ENCODE measurements around the gene VPS41.

DNA sequence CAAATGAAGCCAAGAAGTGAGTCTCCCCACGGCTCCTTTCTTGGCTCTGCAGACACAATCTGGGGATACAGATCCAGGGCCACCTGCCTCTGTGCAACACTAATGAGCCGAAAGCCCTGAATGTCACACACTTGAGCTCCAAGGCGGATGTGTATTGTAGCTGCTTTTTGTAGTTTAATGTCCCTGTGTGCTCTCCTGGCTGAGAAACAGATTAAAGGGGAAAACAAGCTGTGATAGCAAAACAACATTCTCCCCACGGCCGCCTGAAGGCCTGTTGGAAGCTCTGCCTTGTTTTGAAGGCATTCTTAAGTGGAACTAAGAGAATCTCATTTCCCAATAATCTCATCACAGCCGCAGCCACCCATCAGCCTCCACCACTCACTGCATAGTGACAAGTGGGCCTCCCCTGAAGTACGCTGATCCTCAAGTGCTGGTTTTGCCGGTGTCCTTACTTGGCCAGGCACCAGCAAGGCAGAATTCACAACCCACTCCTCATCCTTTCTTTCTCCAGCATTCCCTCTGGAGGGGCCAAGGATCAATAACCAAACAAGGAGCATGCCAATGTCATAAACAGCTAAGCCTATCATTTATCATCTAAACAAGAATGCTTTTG is 233.4 kb downstream of the VPS41 start:
- no peak for TF ChIP-seq CTCF (IDR thresholded peaks at IDR 0.05; ENCODE audit: borderline replicate concordance, extremely low read depth, low read length, poor library complexity, severe bottlenecking)
- TF ChIP-seq EZH2 (IDR thresholded peaks at IDR 0.05; ENCODE audit: borderline replicate concordance, low read depth, low read length, severe bottlenecking) = no peak

Measured in DND-41 (cell line).